ENCODE results near the gene INTS11.

DNA sequence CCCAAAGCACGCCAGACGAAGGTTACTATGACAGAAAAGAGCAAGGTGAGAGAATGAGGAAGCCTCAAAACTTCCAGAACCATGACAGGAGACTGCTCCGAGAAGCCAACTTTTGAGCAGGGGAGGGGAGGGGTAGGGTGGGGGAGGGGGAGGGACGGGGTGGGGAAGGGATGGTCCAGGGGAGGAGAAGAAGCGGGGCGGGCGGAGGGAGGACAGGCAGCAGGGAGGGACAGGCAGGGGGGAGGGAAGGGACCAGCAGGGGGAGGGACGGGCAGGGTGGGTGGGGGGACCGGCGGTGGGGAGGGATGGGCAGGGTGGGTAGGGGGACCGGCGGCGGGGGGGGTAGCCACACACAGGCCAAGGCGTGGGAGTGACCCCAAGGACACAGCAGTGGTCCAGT is 2.0 kb downstream of the INTS11 start:
- no peak for TF ChIP-seq POLR2A (IDR thresholded peaks at IDR 0.05)
- TF ChIP-seq, protein P1, sequence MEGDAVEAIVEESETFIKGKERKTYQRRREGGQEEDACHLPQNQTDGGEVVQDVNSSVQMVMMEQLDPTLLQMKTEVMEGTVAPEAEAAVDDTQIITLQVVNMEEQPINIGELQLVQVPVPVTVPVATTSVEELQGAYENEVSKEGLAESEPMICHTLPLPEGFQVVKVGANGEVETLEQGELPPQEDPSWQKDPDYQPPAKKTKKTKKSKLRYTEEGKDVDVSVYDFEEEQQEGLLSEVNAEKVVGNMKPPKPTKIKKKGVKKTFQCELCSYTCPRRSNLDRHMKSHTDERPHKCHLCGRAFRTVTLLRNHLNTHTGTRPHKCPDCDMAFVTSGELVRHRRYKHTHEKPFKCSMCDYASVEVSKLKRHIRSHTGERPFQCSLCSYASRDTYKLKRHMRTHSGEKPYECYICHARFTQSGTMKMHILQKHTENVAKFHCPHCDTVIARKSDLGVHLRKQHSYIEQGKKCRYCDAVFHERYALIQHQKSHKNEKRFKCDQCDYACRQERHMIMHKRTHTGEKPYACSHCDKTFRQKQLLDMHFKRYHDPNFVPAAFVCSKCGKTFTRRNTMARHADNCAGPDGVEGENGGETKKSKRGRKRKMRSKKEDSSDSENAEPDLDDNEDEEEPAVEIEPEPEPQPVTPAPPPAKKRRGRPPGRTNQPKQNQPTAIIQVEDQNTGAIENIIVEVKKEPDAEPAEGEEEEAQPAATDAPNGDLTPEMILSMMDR (IDR thresholded peaks at IDR 0.05) = no peak
